ENCODE results near the gene ICE1.

GRCh38 chr5:5456858-5457257 is 34.4 kb downstream of the ICE1 start:
- no peak for TF ChIP-seq CTCF (IDR thresholded peaks at IDR 0.05)
- no peak for TF ChIP-seq EZH2 (IDR thresholded peaks at IDR 0.05; ENCODE audit: borderline replicate concordance, insufficient read depth, low read depth, low read length, poor library complexity, severe bottlenecking)

All from B cell (primary cell).